ENCODE measurements around the gene FAM110D. TPM values are rescaled to one million over a fixed set of nuclear protein-coding genes. Genes with fewer than 3 reads are reported as not detected.

The FAM110D gene
- total and polyA plus RNA-seq, 7 donors: 1.2 to 2.9 (median 1.4) TPM

DNA sequence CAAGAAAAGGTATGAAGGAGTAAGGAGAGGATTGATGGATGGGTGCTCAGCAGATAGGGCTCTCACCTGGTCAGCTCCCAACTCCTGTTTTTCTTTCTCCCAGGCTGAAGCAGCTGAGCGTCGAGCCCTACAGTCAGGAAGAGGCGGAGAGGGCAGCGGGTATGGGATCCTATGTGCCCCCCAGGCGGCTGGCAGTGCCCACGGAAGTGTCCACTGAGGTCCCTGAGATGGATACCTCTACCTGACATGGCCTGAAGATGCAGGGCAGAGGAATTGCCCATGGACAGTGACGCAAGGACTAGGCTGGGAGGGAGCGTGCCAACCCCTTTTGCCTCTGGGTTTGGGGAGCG is 11.6 kb downstream of the FAM110D start:
- Histone ChIP-seq H3K27ac (peak overlapping the region; percentile 90), H3K27me3 (ENCODE audit: insufficient read depth in 3 of 3, low read length in 2 of 3) (no peaks in the 10 kb centered on the region), H3K36me3 (ENCODE audit: insufficient read depth in 1 of 2, low read depth in 1 of 2) (no peaks in the 10 kb centered on the region), H3K4me3 (peak overlapping the region; percentile 77), H3K9me3 (no peaks in the 10 kb centered on the region), H3K4me1 (peaks cover 17% of the 10 kb centered on the region)
- intact Hi-C loops (cut with DNase I): no loop called here
- 65 to 75% (median 70%) methylated on average over 9 of the region's 9 CpGs for WGBS, 3 donors
- ATAC-seq (peak in 3 of 4 donors; percentile 2 to 20 (median 9)), DNase-seq (no peak)
- TF ChIP-seq, protein P1, sequence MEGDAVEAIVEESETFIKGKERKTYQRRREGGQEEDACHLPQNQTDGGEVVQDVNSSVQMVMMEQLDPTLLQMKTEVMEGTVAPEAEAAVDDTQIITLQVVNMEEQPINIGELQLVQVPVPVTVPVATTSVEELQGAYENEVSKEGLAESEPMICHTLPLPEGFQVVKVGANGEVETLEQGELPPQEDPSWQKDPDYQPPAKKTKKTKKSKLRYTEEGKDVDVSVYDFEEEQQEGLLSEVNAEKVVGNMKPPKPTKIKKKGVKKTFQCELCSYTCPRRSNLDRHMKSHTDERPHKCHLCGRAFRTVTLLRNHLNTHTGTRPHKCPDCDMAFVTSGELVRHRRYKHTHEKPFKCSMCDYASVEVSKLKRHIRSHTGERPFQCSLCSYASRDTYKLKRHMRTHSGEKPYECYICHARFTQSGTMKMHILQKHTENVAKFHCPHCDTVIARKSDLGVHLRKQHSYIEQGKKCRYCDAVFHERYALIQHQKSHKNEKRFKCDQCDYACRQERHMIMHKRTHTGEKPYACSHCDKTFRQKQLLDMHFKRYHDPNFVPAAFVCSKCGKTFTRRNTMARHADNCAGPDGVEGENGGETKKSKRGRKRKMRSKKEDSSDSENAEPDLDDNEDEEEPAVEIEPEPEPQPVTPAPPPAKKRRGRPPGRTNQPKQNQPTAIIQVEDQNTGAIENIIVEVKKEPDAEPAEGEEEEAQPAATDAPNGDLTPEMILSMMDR (IDR thresholded peaks at IDR 0.05): no peak

DNA sequence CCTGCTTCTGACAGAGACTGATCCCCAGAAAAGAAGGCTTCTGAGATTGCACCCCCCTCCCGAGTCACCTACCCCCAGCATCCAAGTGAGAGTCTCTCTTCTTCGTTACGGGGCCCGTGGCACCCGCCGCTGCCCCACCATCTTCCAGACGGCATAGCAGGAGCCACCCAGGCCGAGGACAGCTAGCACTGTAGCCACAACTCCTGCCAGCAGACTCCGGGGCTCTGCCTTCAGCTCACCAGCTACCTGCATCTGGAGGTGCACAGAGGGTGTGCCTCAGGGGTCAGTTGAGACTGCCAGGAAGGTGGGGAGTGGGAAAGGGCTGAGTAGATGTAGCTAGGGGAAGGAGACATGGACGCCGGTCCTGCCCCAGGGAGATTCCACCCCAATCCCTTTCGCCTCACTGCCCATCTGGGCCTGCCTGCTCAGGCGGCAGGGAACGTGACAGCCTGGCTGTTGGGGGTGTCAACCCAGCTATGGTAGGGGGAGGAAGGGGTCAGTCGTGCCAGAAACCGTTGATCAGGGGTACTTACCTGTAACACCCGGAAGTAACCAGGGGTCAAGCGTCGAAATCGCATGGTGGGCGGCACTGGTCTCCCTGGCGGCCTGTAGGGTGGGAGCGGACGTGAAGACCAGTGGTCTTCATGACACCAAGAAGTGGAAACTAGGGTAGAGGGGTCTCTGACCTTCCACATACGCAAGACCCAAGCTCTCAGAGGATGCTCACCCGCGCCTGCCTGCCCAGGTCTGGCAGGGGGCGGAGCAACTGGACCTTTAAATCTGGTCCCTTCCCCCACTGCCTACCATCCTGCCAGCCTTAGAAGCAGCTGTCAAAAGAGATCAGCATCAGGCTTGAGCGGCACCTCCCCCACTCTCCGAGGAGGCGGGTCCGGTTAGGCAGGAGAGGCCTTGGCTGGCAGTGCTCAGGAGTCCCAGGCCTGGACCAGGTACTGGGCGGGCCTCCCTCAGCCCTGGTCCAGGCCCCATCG is 12.5 kb downstream of the FAM110D start, which contains the start of gene ZNF593OS:
TSS of gene ZNF593OS (minus strand) at position 749 of the 989 bp plus-strand sequence. CDS start at position 578, 171 bp downstream.
- Histone ChIP-seq H3K36me3 (ENCODE audit: insufficient read depth in 1 of 2, low read depth in 1 of 2) (no peaks in the 10 kb centered on the region), H3K4me3 (peak within 1 kb of the TSS; percentile 77), H3K27me3 (ENCODE audit: insufficient read depth in 3 of 3, low read length in 2 of 3) (no peaks in the 10 kb centered on the region), H3K4me1 (peaks cover 17% of the 10 kb centered on the region), H3K9me3 (no peaks in the 10 kb centered on the region), H3K27ac (peak within 1 kb of the TSS; percentile 90)
- TF ChIP-seq, protein P1 (IDR thresholded peaks at IDR 0.05): no peak
- 80 to 86% (median 83%) methylated on average over 34 of the region's 34 CpGs for WGBS, 3 donors
- DNase-seq (peak; percentile 49 to 80), ATAC-seq (peak; percentile 53 to 69 (median 64))
- intact Hi-C loops (cut with DNase I): no loop called here

DNA sequence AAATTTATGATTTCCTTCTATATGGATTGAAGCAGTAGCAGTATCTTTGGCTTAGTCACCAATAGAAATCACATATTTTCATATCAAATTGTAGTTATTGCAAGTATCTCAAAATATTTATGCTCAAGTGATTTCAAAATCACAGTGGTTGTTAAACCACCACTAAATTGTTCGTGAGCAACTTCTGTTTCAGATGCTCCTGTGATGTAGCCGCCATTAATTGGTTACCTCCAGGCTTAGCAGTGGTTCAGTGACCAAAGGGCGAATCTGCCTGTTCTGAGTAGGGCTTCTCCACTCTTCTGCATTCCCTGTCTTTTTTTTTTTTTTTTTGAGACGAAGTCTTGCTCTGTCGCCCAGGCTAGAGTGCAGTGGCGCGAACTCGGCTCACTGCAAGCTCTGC is 16.5 kb downstream of the FAM110D start:
- Histone ChIP-seq H3K9me3 (no peaks in the 10 kb centered on the region), H3K4me3 (no peak overlapping the region), H3K4me1 (peaks cover 17% of the 10 kb centered on the region), H3K36me3 (ENCODE audit: insufficient read depth in 1 of 2, low read depth in 1 of 2) (no peaks in the 10 kb centered on the region), H3K27ac (no peak overlapping the region), H3K27me3 (ENCODE audit: insufficient read depth in 3 of 3, low read length in 2 of 3) (no peaks in the 10 kb centered on the region)
- DNase-seq (no peak), ATAC-seq (no peak)
- intact Hi-C loops (cut with DNase I): loop anchor here in 1 of 2 donors (2.0 kb wide), 1 partner anchor 47 kb away; no protein-coding TSS in a partner anchor
- TF ChIP-seq, protein P1 (IDR thresholded peaks at IDR 0.05): no peak
- 92 to 99% (median 95%) methylated on average over 8 of the region's 8 CpGs for WGBS, 3 donors

DNA sequence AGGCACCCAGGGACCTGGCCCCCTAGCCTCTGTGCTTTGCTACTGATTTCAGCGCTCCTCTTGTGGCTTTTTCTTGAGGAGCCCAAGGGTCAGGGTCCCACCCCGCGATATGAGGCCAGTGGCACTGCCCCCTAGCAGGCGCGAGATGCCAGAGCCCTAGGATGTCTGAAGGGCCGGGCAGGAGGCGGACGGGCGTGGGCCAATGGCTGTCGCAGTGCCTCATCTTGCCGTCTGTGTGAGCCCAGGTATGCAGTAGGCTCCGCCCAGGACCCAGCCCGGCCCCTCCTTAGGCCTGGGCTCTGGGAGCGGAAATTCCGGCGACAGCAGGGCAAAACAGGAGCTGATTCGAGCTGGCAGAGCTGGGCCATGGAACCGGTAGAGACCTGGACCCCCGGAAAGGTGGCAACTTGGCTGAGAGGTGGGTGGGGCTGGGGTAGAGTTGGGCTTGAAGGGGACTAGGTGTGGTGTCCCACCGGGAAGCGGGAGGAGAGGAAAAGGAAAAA is 18.4 kb downstream of the FAM110D start, which contains the start of gene CNKSR1:
TSS of gene CNKSR1 (plus strand) at position 310 of the 503 bp plus-strand sequence. CDS start at position 367, 57 bp downstream.
- Histone ChIP-seq H3K4me3 (no peak within 1 kb of the TSS), H3K36me3 (ENCODE audit: insufficient read depth in 1 of 2, low read depth in 1 of 2) (no peaks in the 10 kb centered on the region), H3K27ac (peak within 1 kb of the TSS; percentile 16), H3K27me3 (ENCODE audit: insufficient read depth in 3 of 3, low read length in 2 of 3) (no peaks in the 10 kb centered on the region), H3K9me3 (no peaks in the 10 kb centered on the region), H3K4me1 (peaks cover 1% of the 10 kb centered on the region)
- ATAC-seq (no peak), DNase-seq (no peak)
- WGBS, 3 donors: 62 to 66% (median 63%) methylated on average over 21 of the region's 21 CpGs
- intact Hi-C loops (cut with DNase I): no loop called here
- TF ChIP-seq, protein P1 (IDR thresholded peaks at IDR 0.05): no peak

Data from psoas muscle (tissue), 8 donors.